ENCODE results near the gene EFR3B. TPM values are rescaled to one million over a fixed set of nuclear protein-coding genes. Genes with fewer than 3 reads are reported as not detected.

EFR3B gene
- total RNA-seq, 1 donor from 2014 or later: 9.0 TPM

GRCh38 chr2:25043241-25043867 lies 1.5 kb downstream of the EFR3B start:
- H3K4me3 ChIP-seq: peak overlapping the region; percentile 81
- peaks cover 4% of the 10 kb centered on the region for H3K27me3 ChIP-seq (ENCODE audit: low read depth)
- H3K36me3 ChIP-seq: no peaks in the 10 kb centered on the region
- H3K9me3 ChIP-seq: no peaks in the 10 kb centered on the region
- no peak for TF ChIP-seq CTCF (IDR thresholded peaks at IDR 0.05)
- ATAC-seq: no peak
- intact Hi-C loops (cut with DNase I): no loop called here
- peaks cover 21% of the 10 kb centered on the region for H3K4me1 ChIP-seq
- no peak for DNase-seq
- H3K27ac ChIP-seq: no peak overlapping the region

GRCh38 chr2:25044011-25044410 lies 2.1 kb downstream of the EFR3B start:
- H3K27me3 ChIP-seq (ENCODE audit: low read depth): peaks cover 4% of the 10 kb centered on the region
- TF ChIP-seq CTCF (IDR thresholded peaks at IDR 0.05): no peak
- H3K4me3 ChIP-seq: no peak overlapping the region
- ATAC-seq (no peak), DNase-seq (no peak)
- H3K36me3 ChIP-seq: no peaks in the 10 kb centered on the region
- intact Hi-C loops (cut with DNase I): no loop called here
- H3K9me3 ChIP-seq: no peaks in the 10 kb centered on the region
- peaks cover 21% of the 10 kb centered on the region for H3K4me1 ChIP-seq
- no peak overlapping the region for H3K27ac ChIP-seq

GRCh38 chr2:25044990-25045389 lies 3.1 kb downstream of the EFR3B start:
- ATAC-seq (no peak), DNase-seq (no peak)
- H3K27me3 ChIP-seq (ENCODE audit: low read depth): peaks cover 4% of the 10 kb centered on the region
- H3K36me3 ChIP-seq: no peaks in the 10 kb centered on the region
- H3K27ac ChIP-seq: no peak overlapping the region
- H3K4me3 ChIP-seq: no peak overlapping the region
- no peaks in the 10 kb centered on the region for H3K9me3 ChIP-seq
- intact Hi-C loops (cut with DNase I): no loop called here
- no peak for TF ChIP-seq CTCF (IDR thresholded peaks at IDR 0.05)
- H3K4me1 ChIP-seq: peaks cover 21% of the 10 kb centered on the region

- TF ChIP-seq CTCF (IDR thresholded peaks at IDR 0.05): no peak
- no peaks in the 10 kb centered on the region for H3K36me3 ChIP-seq
- no peaks in the 10 kb centered on the region for H3K9me3 ChIP-seq
- DNase-seq (no peak), ATAC-seq (no peak)
- intact Hi-C loops (cut with DNase I): no loop called here
- no peak overlapping the region for H3K27ac ChIP-seq
- H3K4me1 ChIP-seq: no peaks in the 10 kb centered on the region
- H3K4me3 ChIP-seq: no peak overlapping the region
- peaks cover 4% of the 10 kb centered on the region for H3K27me3 ChIP-seq (ENCODE audit: low read depth)
Measured at GRCh38 chr2:25049422-25049821, 7.5 kb downstream of the EFR3B start.

GRCh38 chr2:25050128-25050527 lies 8.3 kb downstream of the EFR3B start:
- Histone ChIP-seq H3K4me1 (no peaks in the 10 kb centered on the region), H3K9me3 (no peaks in the 10 kb centered on the region), H3K4me3 (no peak overlapping the region), H3K27ac (no peak overlapping the region), H3K27me3 (ENCODE audit: low read depth) (peaks cover 4% of the 10 kb centered on the region), H3K36me3 (no peaks in the 10 kb centered on the region)
- intact Hi-C loops (cut with DNase I): no loop called here
- peak; percentile 1 for DNase-seq
- ATAC-seq: no peak
- TF ChIP-seq CTCF (IDR thresholded peaks at IDR 0.05): no peak
